PC-9 (cell line): ENCODE data around the gene CDK5. TPM values are rescaled to one million over a fixed set of nuclear protein-coding genes. Genes with fewer than 3 reads are reported as not detected.

Source experiments
- BruUV-seq: library from RNA; stranded (reverse); fragments of 400-500 nt; replicated peaks from 2 replicates; lab custom pipeline; 2021; lab: Mats Ljungman, UMichigan
- CTCF ChIA-PET: fragments of 300-600 bp; sonication (Branson Sonifier 250); formaldehyde crosslinking; loops from one replicate; lab custom pipeline; 2022; ENCODE audit warnings: antibody characterized with exemption; lab: Charles Lee
- POLR2A ChIA-PET: fragments of 300-600 bp; sonication (Branson Sonifier 250); formaldehyde crosslinking; loops from one replicate; lab custom pipeline; 2022; ENCODE audit warnings: antibody characterized with exemption; ENCODE audit not compliant: unreplicated experiment; lab: Charles Lee
- DNase-seq, 2 experiments: peaks; one replicate each; pipeline versions ENCODE4 v3.0.0 to v3.0.0-alpha.2; 2015 to 2022; ENCODE audit warnings: mixed read lengths in 1 of 2
- H2AFZ ChIP-seq: fragments of 200-600 bp; sonication (generic); 2 replicates; pipeline ENCODE4 v1.8.1; 2017; ENCODE audit warnings: antibody characterized with exemption
- H3F3A ChIP-seq: fragments of 200-600 bp; sonication (generic); 2 replicates; pipeline ENCODE4 v1.8.1; 2017; ENCODE audit warnings: antibody characterized with exemption, mild to moderate bottlenecking, low read depth; ENCODE audit not compliant: insufficient read depth
- H3K27ac ChIP-seq: fragments of 200-600 bp; sonication (generic); 2 replicates; pipeline ENCODE4 v1.6.1; 2016; ENCODE audit warnings: mixed run types
- H3K27me3 ChIP-seq: fragments of 200-600 bp; sonication (generic); 2 replicates; pipeline ENCODE4 v1.6.1; 2016; ENCODE audit warnings: low read depth, mixed run types; ENCODE audit not compliant: insufficient read depth
- H3K36me3 ChIP-seq: fragments of 200-600 bp; sonication (generic); 2 replicates; pipeline ENCODE4 v1.6.1; 2016; ENCODE audit warnings: low read depth, mixed run types
- H3K4me1 ChIP-seq: fragments of 200-600 bp; sonication (generic); replicated peaks from 2 replicates; pipeline ENCODE4 v1.6.1; 2016; ENCODE audit warnings: mixed run types; ENCODE audit not compliant: insufficient read depth
- H3K4me2 ChIP-seq: fragments of 200-600 bp; sonication (generic); 2 replicates; pipeline ENCODE4 v1.6.1; 2017; ENCODE audit warnings: mixed run types
- H3K4me3 ChIP-seq: fragments of 200-600 bp; sonication (generic); 2 replicates; pipeline ENCODE4 v1.6.1; 2016; ENCODE audit warnings: mixed run types
- H3K79me2 ChIP-seq: fragments of 200-600 bp; sonication (generic); 2 replicates; pipeline ENCODE4 v1.6.1; 2017; ENCODE audit warnings: low read depth, mixed run types
- H3K9me2 ChIP-seq: fragments of 200-600 bp; sonication (generic); 2 replicates; pipeline ENCODE4 v1.8.1; 2017; ENCODE audit warnings: mild to moderate bottlenecking; ENCODE audit not compliant: insufficient read depth
- H3K9me3 ChIP-seq: fragments of 200-600 bp; sonication (generic); 2 replicates; pipeline ENCODE4 v1.8.1; 2016; ENCODE audit warnings: low read depth; ENCODE audit not compliant: insufficient read depth
- H4K20me1 ChIP-seq: fragments of 200-600 bp; sonication (generic); 2 replicates; pipeline ENCODE4 v1.8.1; 2017; ENCODE audit not compliant: insufficient read depth
- CTCF ChIP-seq: fragments of 200-600 bp; sonication (generic); conservative IDR thresholded peaks from 2 replicates; pipeline ENCODE4 v1.6.1; 2017; ENCODE audit warnings: mixed run types, antibody characterized with exemption, mild to moderate bottlenecking, moderate library complexity
- EZH2 ChIP-seq: fragments of 200-600 bp; sonication (generic); IDR thresholded peaks from 2 replicates; pipeline ENCODE4 v1.8.0; 2017; ENCODE audit warnings: antibody characterized with exemption, low read depth
- intact Hi-C: fragments of 100-400 bp; cut with micrococcal nuclease; formaldehyde crosslinking; loops from one replicate; pipeline ENCODE4 v1.10.0; 2022; ENCODE audit not compliant: unreplicated experiment
- total RNA-seq: library from RNA; stranded (reverse); gene quantifications from 2 replicates; pipeline ENCODE4 v1.2.3, GENCODE V29; 2021

Gene CDK5
- total RNA-seq, 1 experiment from 2014 or later: 45.7 TPM

- Histone ChIP-seq H3K27me3 (no peaks in the 10 kb centered on the region), H3K9me2 (no peaks in the 10 kb centered on the region), H3F3A (peaks cover 19% of the 10 kb centered on the region; the same call in 1 of the 2 replicates), H2AFZ (no peak overlapping the region), H4K20me1 (no peaks in the 10 kb centered on the region), H3K27ac (peak overlapping the region; percentile 59), H3K9me3 (no peaks in the 10 kb centered on the region), H3K4me1 (peaks cover 55% of the 10 kb centered on the region), H3K36me3 (no peaks in the 10 kb centered on the region), H3K79me2 (peaks cover 21% of the 10 kb centered on the region), H3K4me2 (peak overlapping the region; percentile 44), H3K4me3 (no peak overlapping the region)
- peak; percentile 73 to 98 for DNase-seq
- no peak for TF ChIP-seq CTCF
- no peak for TF ChIP-seq EZH2
- no TSS peak for BruUV-seq
- CTCF ChIA-PET: interaction anchor here (0.5 kb wide), 1 partner anchor 152 kb away, joined by 3 read pairs; no protein-coding TSS in a partner anchor
- POLR2A ChIA-PET: interaction anchor here (0.6 to 0.7 kb wide), 2 partner anchors 36 to 1172 kb away, joined by 7 to 8 read pairs; no protein-coding TSS in a partner anchor
- intact Hi-C loops: loop anchor here (5.0 kb wide), 3 partner anchors 124 to 704 kb away; partner anchors contain the start of genes ACTR3C and LRRC61
Measured at GRCh38 chr7:151025924-151026671, 31.6 kb downstream of the CDK5 start.

- intact Hi-C loops: loop anchor here (5.0 kb wide), 3 partner anchors 122 to 702 kb away; partner anchors contain the start of genes ACTR3C and LRRC61
- H3K4me1 ChIP-seq: peaks cover 52% of the 10 kb centered on the region
- H3K36me3 ChIP-seq: no peaks in the 10 kb centered on the region
- no peaks in the 10 kb centered on the region for H4K20me1 ChIP-seq
- BruUV-seq: no TSS peak
- H3K9me2 ChIP-seq: no peaks in the 10 kb centered on the region
- ChIA-PET POLR2A (interaction anchor here (0.5 to 0.6 kb wide), 4 partner anchors 15 to 37 kb away, joined by 3 to 6 read pairs (median 4); no protein-coding TSS in a partner anchor), CTCF (interaction anchor here (0.6 to 1.2 kb wide), 9 partner anchors 12 to 699 kb away, joined by 3 to 18 read pairs (median 7); no protein-coding TSS in a partner anchor)
- DNase-seq: peak; percentile 77 to 86
- H3F3A ChIP-seq: peaks cover 19% of the 10 kb centered on the region; the same call in 1 of the 2 replicates
- TF ChIP-seq EZH2 (no peak), CTCF (no peak)
- no peaks in the 10 kb centered on the region for H3K9me3 ChIP-seq
- H3K4me2 ChIP-seq: peak within 1 kb of the TSS; percentile 57
- H3K27ac ChIP-seq: peak within 1 kb of the TSS; percentile 59
- no peak within 1 kb of the TSS for H2AFZ ChIP-seq
- H3K27me3 ChIP-seq: no peaks in the 10 kb centered on the region
- peaks cover 7% of the 10 kb centered on the region for H3K79me2 ChIP-seq
- no peak within 1 kb of the TSS for H3K4me3 ChIP-seq
Measured at GRCh38 chr7:151024435-151025056, 33.2 kb downstream of the CDK5 start, which contains the start of gene ATG9B. ATG9B (minus strand) TSS chr7:151024494; CDS start chr7:151024423, 71 bp downstream.

GRCh38 chr7:151023232-151023631 lies 34.5 kb downstream of the CDK5 start:
- no peaks in the 10 kb centered on the region for H3K79me2 ChIP-seq
- DNase-seq: no peak
- ChIA-PET POLR2A (no interaction called here), CTCF (no interaction called here)
- no TSS peak for BruUV-seq
- H3F3A ChIP-seq: peaks cover 19% of the 10 kb centered on the region; the same call in 1 of the 2 replicates
- 0 out of 2 replicates have a peak overlapping the region, but pooled peaks have one; percentile 57 for H3K4me2 ChIP-seq
- H3K27ac ChIP-seq: no peak overlapping the region
- peaks cover 45% of the 10 kb centered on the region for H3K4me1 ChIP-seq
- intact Hi-C loops: no loop called here
- no peaks in the 10 kb centered on the region for H4K20me1 ChIP-seq
- no peaks in the 10 kb centered on the region for H3K9me2 ChIP-seq
- H3K36me3 ChIP-seq: no peaks in the 10 kb centered on the region
- no peak overlapping the region for H3K4me3 ChIP-seq
- H3K27me3 ChIP-seq: no peaks in the 10 kb centered on the region
- no peak overlapping the region for H2AFZ ChIP-seq
- TF ChIP-seq CTCF: no peak
- no peak for TF ChIP-seq EZH2
- H3K9me3 ChIP-seq: no peaks in the 10 kb centered on the region
